CD4-positive, alpha-beta T cell treated with Interleukin-21 for 1 hour (primary cell): ENCODE data around the gene RIPK4.
"Not testable (repeated sequence)": the region's sequence is repeated elsewhere in the genome, so short reads cannot be mapped to it uniquely, and the experiment has no call there.

Experiments used
- DNase-seq: peaks from one replicate; pipeline ENCODE4 v3.0.0-alpha.2; 2020

The RIPK4 gene

GRCh38 chr21:41733951-41734689 is 32.7 kb downstream of the RIPK4 start:
- no peak for DNase-seq

GRCh38 chr21:41731081-41731480 is 35.8 kb downstream of the RIPK4 start:
- no peak for DNase-seq

DNA sequence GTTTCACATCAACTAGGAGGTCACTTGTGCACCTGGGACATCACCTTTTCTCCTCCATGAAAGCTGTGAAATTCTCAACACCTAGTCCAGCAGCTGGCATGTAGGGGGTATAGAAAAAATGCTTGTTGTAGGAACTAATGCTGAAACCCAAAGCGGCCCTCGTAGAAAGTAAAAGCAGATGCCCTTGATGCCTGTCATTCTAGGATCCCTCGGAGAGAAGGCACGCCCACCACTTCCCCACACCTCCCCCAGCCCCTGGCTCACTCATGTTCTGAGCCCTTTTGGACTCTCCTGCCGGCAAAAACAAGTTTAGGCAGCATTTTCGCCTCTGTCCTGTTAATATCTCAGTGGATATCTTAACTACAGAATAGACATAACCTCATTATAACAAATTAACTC is 36.5 kb downstream of the RIPK4 start:
- DNase-seq = no peak

- DNase-seq = no peak
Measured at GRCh38 chr21:41729701-41730366, 37.0 kb downstream of the RIPK4 start.

GRCh38 chr21:41727784-41728763 is 38.8 kb downstream of the RIPK4 start:
- DNase-seq = no peak

GRCh38 chr21:41726970-41727783 is 39.7 kb downstream of the RIPK4 start:
- no peak for DNase-seq

DNA sequence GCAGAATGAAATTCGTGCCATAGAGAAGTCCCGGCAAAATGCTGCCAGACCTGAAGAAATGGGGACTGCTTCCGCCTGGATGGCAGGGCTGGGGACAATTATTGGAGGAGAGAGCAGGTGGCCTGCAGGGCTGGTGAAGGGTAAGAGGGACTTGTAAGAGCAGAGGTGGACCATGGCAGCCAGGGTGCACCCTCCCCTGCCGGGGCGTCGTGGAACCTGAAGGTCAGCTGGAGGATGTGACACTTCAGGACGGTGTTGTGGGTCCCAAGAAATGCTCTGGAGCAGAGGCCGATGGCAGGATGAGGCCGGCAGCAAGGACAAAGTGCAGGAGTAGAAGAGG is 40.3 kb downstream of the RIPK4 start:
- DNase-seq = no peak

GRCh38 chr21:41726058-41726558 is 40.7 kb downstream of the RIPK4 start:
- DNase-seq = no peak

DNA sequence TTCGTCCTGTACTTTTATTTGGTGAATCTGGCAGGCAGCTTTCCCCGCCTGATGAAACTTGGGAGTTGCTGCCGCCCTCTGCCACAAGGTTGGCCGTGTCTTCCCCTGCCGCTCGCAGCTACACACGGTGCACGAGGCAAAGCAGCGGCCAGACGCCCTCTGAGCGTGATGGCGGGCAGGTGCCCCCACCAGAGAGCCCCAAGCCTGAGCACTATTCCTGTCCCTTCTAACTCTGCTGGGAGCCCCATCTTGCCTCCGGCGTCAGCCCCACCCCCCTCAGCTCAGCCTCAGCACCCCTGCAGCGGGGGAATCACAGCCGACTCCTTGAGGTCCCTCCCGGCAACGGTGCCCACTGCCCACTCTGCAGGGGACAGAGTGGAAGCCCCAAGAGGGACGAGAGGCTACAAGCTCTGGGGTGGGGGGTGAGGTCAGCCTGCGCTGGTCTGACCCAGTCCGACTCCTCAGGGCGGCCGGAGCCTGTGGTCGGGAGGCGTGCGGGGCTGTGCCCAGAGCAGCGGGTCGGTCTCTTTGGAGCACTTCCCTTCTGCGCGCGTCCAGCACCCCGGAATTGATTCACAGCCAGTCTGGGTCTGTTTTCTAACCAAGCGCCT is 41.3 kb downstream of the RIPK4 start:
- no peak for DNase-seq

DNA sequence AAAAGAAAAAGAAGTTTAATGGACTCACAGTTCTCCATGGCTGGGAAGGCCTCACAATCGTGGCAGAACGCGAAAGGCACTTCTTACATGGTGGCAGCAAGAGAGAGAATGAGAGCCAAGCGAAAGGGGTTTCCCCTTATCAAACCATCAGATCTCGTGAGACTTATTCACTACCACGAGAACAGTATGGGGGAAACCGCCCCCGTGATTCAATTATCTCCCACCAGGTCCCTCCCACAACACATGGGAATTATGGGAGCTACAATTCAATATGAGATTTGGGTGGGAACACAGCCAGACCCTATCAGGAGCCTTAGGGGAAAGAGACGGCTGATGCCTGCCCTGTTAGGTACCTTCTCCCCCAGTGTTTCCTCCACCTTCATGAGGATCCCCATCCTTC is 43.0 kb downstream of the RIPK4 start:
- DNase-seq = not testable (repeated sequence)

DNA sequence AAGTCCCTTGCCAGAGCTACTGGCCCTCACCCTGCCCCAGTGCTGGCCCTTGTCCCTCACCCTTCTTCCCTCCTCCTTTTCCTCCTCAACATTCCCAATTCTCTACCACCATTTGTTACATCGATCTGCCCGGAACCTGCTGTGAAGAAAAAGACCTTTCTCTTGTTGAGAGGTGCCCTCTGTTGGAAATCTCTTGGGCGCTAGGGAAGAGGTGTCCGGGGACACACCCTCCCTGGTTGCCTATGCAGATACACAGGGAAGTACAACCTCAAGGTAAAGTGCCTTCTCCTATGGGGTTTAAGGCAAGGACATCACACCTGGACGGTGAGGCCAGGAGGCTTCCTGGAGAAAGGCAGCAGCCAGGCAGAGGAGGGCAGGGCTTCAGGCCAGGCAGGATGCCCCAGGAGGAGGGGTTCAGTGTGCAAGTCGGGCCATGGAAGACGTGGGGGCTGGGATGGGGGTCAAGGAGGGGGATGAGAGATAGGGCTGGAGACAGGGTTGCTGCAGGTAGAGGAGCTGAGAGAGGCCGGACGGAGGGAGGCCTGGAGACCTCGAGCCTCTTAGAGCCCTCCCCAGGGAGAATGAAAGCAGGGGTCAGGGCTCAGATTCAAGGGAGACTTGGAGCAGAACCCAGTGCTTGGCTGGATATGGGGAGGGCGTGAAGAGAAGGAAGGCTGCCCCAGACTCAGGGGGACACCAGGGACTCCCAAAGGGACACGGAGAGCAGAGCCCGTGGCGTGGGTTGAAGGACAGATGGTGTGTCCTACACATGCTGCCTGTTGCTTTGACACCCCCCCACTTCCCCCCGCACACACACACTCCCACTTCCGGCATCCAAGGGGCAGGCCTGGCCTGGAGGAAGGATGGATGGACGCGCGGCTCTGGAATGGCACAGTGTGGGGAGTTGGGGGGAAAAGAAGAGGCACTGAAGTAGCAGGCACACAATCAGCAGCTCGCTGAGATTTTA is 44.5 kb downstream of the RIPK4 start:
- DNase-seq = no peak

DNA sequence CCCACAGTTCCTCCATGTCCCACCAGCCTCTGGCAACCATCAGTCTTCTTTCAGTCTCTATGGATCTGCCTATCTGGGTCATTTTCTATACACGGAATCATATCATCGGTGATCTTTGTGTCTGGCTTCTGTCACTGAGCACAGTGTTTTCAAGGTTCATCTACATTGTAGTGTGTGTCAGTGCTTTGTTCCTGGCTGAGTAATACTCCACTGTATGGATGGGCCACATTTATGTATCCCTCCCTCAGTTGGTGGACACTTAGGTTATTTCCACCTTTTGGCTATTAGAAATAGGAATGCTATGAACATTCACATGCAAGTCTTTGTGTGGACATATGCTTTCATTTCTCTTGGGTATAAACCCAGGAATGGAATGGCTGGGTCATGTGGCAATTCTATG is 46.6 kb downstream of the RIPK4 start:
- DNase-seq = no peak

- DNase-seq = no peak
Measured at GRCh38 chr21:41719691-41720090, 47.2 kb downstream of the RIPK4 start.

GRCh38 chr21:41717573-41718330 is 49.1 kb downstream of the RIPK4 start:
- no peak for DNase-seq

DNA sequence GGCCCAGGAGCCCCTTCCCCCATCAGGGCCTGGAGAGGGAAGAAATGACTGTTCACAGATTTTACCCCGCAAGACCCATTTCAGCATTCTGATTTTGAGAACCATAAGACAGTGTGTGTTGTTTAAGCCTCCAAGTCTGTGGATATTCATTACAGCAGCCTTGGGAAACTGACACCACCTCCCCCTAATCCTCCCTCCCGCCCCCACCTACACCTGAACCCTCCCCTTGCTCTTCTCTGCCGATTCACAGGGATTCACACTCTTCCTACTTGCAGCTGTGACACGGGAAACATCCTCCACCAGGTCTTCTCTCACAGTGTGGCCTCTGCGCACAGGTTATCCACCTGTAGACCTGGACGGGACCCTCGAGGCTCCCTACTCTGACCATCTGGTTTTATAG is 50.1 kb downstream of the RIPK4 start:
- DNase-seq = no peak

DNA sequence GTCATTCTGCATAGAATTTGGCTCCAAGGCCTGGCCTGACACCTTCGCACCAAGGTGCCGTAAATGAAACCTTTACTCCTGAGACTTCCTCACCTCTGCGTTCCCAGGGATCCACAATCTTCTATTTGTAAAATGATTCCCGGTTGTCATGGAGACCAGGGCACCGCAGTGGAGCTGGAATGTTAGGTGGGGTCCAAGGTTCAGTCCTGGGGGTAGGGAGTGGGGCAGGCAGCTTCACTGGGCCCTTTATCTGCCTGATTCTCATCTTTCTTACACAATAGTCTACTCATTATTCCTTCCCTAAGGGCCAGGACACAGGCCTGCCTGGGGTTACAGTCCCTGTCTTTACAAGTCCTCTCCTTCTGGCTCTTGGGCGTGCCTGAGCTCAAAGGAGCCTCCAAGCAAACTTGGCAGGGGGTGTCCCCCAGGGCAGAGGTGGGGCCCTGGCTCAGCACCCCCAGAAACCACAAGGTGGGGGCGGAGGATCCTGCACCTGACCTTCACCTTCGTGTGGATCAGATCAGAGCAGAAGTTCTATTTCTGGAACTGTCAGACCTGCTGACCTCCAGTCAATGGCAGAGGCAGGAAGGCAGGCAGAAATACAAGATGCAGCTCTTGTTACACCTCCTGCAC is 51.1 kb downstream of the RIPK4 start:
- no peak for DNase-seq

DNA sequence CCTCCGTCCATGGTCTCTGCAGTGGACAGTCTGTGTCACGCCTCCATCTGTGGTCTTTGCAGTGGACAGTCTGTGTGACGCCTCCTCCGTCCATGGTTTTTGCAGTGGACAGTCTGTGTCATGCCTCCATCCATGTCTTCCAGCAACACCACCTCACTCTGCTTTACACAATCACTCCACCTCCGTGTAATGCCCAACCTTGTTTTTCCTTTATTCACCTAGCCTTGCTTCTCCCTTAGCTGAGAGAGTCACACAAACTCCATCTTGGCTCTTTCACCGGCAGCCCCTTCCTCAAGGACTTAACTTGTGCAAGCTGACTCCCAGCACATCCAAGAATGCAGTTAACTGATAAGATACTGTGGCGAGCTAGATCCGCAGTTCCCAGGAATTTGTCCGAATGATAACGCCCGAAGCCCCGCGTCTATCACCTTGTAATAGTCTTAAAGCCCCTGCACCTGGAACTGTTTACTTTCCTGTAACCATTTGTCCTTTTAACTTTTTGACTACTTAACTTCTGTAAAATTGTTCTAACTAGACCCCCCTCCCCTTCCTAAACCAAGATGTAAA is 52.5 kb downstream of the RIPK4 start:
- not testable (repeated sequence) for DNase-seq

DNA sequence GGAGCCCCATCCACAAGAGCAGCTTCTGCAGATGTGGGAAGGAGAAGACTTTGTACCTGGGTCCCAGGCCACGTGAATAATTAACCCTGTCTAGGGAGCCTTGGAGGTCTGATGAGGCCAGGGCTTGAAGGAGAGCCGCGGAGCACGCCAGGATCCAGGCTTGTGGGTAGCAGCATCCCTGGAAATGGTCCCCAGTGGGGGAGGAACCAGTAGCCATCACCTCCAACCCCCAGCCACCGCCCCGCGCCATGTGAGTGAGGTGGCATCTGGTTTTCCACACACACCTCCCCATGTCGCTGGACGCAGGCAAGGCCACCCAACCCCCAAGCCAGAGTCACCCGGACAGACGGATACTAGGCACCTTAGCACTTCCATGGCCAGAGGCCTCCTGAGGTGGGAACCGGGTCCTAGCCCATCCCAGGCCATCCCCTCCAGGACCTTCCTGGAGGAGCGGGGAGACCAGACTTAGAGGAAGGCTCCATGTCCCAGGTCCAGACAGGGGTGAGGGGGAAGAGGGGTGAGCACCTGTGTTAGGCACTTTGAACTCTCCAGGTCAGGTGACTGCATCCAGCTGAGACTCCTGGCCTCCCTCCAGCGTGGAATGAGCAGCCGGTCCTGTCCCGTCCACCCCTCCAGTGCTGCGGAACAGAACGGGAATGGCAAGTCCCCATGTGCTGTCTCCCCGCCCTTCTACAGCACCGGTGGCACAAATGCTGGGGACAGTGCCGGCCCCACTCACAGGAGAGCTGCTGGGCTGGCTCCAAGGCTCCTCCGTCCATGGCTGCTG is 53.2 kb downstream of the RIPK4 start:
- DNase-seq = no peak
